HFFc6 (cell line): ENCODE results near the gene UTS2R. TPM values are rescaled to one million over a fixed set of nuclear protein-coding genes. Genes with fewer than 3 reads are reported as not detected.

Experiments
- DNase-seq: peaks from one replicate; pipeline ENCODE4 v3.0.0-alpha.2; 2018
- H3K27ac Mint-ChIP-seq: 2 replicates; pipeline ENCODE4 v1.8.0; 2020; ENCODE audit warnings: mild to moderate bottlenecking, mixed read lengths
- H3K27me3 Mint-ChIP-seq: 2 replicates; pipeline ENCODE4 v1.8.0; 2021; ENCODE audit warnings: mild to moderate bottlenecking, moderate library complexity, mixed read lengths; ENCODE audit not compliant: insufficient read depth
- H3K36me3 Mint-ChIP-seq: 2 replicates; pipeline ENCODE4 v1.8.0; 2021; ENCODE audit warnings: low read depth, mixed read lengths
- H3K4me1 Mint-ChIP-seq: 2 replicates; pipeline ENCODE4 v1.8.0; 2020; ENCODE audit warnings: low read depth, mixed read lengths
- H3K4me3 Mint-ChIP-seq: 2 replicates; pipeline ENCODE4 v1.8.0; 2020; ENCODE audit warnings: mild to moderate bottlenecking, moderate library complexity, mixed read lengths
- H3K9me3 Mint-ChIP-seq: 2 replicates; pipeline ENCODE4 v1.8.0; 2020; ENCODE audit warnings: mild to moderate bottlenecking, mixed read lengths
- total RNA-seq, 6 experiments: library from RNA; stranded (reverse); fragmentation: NEBNext Ultra II Directional; extraction: Animal tissue kit (Norgen Biotek cat#: 25700); gene quantifications; 2 replicates in 1 of 6; 3 replicates in 5 of 6; pipeline ENCODE4 v1.2.3, GENCODE V29; 2021
- TF ChIP-seq, protein P1 (sequence below): fragments of 200-600 bp; sonication (generic); IDR thresholded peaks from 2 replicates; pipeline ENCODE4 v1.5.0; 2021; ENCODE audit warnings: antibody characterized with exemption, mild to moderate bottlenecking

Gene UTS2R
- total RNA-seq, 6 experiments from 2014 or later: not detected

DNA sequence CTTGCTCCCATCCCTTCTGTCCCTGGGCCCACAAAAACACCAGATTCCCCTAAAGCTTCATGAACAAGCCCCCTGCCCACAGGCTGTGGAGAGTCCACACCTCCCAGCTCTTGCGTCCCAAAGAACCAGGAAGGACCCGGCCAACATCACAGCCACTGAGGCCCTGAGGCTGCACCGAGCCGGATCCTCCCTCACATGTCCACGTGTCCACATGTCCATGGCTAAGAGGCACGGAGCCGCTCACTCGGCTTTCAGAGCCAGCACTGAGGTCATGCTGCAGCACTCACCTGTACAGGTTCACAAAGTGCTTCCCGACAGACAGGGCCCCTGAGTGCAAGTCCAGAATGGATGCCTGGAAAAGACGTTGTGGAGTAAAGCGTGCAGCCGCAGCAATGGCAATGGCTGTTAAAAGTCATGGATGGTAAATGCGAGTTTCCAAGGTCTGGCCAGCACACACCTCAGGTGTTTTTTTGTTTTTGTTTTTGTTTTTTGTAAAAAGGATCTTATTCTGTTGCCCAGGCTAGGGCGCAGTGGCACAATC, 34.6 kb downstream of the UTS2R start:
- H3K9me3 Mint-ChIP-seq: no peaks in the 10 kb centered on the region
- H3K36me3 Mint-ChIP-seq: no peaks in the 10 kb centered on the region
- no peak for DNase-seq
- H3K4me1 Mint-ChIP-seq: peaks cover 6% of the 10 kb centered on the region; the same call in 1 of the 2 replicates
- no peak overlapping the region for H3K27ac Mint-ChIP-seq
- TF ChIP-seq, protein P1, sequence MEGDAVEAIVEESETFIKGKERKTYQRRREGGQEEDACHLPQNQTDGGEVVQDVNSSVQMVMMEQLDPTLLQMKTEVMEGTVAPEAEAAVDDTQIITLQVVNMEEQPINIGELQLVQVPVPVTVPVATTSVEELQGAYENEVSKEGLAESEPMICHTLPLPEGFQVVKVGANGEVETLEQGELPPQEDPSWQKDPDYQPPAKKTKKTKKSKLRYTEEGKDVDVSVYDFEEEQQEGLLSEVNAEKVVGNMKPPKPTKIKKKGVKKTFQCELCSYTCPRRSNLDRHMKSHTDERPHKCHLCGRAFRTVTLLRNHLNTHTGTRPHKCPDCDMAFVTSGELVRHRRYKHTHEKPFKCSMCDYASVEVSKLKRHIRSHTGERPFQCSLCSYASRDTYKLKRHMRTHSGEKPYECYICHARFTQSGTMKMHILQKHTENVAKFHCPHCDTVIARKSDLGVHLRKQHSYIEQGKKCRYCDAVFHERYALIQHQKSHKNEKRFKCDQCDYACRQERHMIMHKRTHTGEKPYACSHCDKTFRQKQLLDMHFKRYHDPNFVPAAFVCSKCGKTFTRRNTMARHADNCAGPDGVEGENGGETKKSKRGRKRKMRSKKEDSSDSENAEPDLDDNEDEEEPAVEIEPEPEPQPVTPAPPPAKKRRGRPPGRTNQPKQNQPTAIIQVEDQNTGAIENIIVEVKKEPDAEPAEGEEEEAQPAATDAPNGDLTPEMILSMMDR: no peak
- H3K27me3 Mint-ChIP-seq: no peaks in the 10 kb centered on the region; the same call in 1 of the 2 replicates
- H3K4me3 Mint-ChIP-seq: no peak overlapping the region

DNA sequence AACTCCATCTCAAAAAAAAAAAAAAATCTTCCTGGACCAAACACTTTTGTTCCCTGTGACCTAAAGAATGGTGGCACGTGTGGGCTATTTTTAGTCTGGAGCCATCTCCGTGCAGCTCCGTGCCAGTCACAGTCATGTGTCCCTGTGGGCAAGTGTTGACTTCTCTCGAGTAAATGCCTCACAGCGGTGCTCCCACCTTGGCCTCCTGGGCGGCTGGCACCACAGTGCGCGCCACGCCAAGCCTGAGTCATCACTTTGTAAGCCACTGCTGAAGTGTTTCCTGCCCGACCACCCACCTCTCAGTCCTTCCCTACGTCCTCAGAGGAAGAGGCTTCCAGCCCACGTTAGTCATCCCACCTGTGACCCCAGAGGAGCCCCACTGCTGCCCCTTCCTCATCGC, 35.7 kb downstream of the UTS2R start:
- Mint-ChIP-seq H3K27ac (no peak overlapping the region), H3K9me3 (no peaks in the 10 kb centered on the region), H3K4me1 (peaks cover 6% of the 10 kb centered on the region; the same call in 1 of the 2 replicates), H3K36me3 (no peaks in the 10 kb centered on the region), H3K27me3 (no peaks in the 10 kb centered on the region; the same call in 1 of the 2 replicates), H3K4me3 (no peak overlapping the region)
- TF ChIP-seq, protein P1: no peak
- no peak for DNase-seq

DNA sequence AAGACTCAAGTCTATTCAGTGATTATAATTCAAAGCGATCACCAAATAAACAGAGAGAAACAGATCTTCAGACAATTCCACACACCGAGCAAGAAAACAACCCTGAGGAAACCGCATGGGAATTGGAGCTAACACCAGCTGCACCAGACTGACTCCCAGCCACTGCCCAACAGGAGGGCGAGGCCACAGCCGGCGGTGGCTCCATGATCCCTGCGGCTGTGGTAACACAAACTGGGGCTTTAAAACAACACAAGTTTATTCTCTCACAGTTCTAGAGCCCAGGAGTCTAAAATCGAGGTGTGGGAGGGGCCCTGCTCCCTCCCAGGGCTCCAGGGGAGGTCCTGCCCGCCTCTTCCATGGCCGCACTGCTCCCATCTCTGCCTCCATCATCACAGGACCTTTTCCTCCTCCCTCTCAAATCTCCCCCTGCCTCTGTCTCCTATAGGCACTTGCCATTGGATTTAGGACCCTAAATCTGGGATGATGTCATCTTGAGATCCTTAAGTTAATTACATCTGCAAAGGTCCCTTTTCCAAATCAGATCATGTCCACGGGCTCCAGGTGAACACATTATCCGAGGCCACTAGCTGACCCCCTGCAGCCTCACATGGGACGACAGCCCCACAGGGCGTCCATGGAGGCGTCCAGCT, 36.8 kb downstream of the UTS2R start:
- Mint-ChIP-seq H3K36me3 (no peaks in the 10 kb centered on the region), H3K27me3 (peaks cover 1% of the 10 kb centered on the region; the same call in 1 of the 2 replicates), H3K9me3 (no peaks in the 10 kb centered on the region), H3K4me1 (peaks cover 6% of the 10 kb centered on the region; the same call in 1 of the 2 replicates), H3K27ac (no peak overlapping the region), H3K4me3 (no peak overlapping the region)
- TF ChIP-seq, protein P1: no peak
- no peak for DNase-seq

DNA sequence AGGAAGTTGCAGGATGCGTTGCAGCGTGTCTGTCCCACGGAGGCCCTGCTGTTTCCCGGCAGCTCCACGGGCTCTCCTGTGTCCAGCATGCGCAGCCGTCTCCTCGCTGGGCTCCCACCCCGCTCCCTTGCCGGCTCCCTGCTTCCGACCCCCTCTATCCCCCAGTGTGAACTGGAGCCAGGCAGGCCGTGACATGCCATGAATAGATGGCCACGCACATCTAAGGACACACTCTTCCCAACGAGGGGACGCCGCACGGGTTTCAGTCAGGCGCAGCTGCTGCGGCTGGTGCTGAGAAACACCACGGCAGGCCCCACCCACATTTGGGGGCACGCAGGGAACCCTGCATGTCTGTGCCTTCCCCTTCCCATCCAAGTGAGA, 37.4 kb downstream of the UTS2R start:
- Mint-ChIP-seq H3K9me3 (no peaks in the 10 kb centered on the region), H3K4me1 (peaks cover 6% of the 10 kb centered on the region; the same call in 1 of the 2 replicates), H3K27me3 (peaks cover 1% of the 10 kb centered on the region; the same call in 1 of the 2 replicates), H3K4me3 (no peak overlapping the region), H3K36me3 (no peaks in the 10 kb centered on the region), H3K27ac (no peak overlapping the region)
- TF ChIP-seq, protein P1: no peak
- no peak for DNase-seq

DNA sequence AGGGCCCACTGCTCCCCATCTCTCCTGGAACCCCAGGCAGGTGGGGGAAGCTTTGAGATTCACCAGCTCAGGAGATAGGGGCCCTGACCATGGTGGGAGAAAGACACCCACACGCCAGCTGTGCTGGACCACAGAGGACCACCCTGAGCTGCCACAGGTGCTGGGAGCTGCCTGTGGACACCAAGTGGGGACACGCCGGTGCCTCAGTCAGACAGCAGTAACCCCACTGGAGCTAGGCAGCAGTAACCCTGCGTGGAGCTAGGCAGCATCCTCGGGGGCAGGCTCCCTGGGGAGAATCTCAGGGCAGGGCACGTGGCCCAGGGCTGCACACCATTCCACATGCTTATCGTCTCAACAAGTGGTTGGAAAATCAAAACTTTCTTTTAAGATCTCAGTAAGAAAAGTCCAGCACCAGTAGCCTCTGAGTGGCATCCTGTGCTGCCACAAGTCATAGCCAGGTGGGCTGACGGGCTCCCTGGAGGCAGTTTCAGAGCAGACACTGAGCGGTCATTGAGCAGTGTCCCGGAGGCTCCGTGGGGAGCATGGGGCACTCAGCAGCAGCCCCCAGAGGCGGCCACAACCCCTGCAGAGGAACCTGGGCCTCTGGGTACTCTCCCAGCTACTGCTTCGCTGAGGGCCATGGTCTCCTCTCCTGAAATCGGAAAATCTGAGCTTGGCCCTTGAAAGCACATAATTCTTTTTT, 38.6 kb downstream of the UTS2R start:
- Mint-ChIP-seq H3K4me1 (peaks cover 14% of the 10 kb centered on the region), H3K4me3 (no peak overlapping the region), H3K9me3 (no peaks in the 10 kb centered on the region), H3K27ac (no peak overlapping the region), H3K36me3 (peaks cover 4% of the 10 kb centered on the region; the same call in 1 of the 2 replicates), H3K27me3 (peaks cover 1% of the 10 kb centered on the region; the same call in 1 of the 2 replicates)
- TF ChIP-seq, protein P1: no peak
- DNase-seq: no peak
